Aorta (tissue), 5 donors: ENCODE results near the gene KLF12. TPM values are rescaled to one million over a fixed set of nuclear protein-coding genes. Genes with fewer than 3 reads are reported as not detected.

Experiments
- ATAC-seq: fragments of 200-7000 bp; cut with Tn5 transposase; one replicate; pipeline ENCODE4 v1.9.1; 2022; ENCODE audit warnings: moderate library complexity; ENCODE audit not compliant: low FRiP score
- DNase-seq, 2 donors: peaks; one replicate each; pipeline ENCODE4 v3.0.0-alpha.2; 2020
- H3K27ac ChIP-seq, 2 donors: one replicate each; pipeline ENCODE4 v1.5.1; 2013; ENCODE audit warnings: low read length in 2 of 2, mild to moderate bottlenecking in 2 of 2, moderate library complexity in 2 of 2, control low read depth in 1 of 2, inconsistent platforms in 1 of 2, low read depth in 1 of 2
- H3K27me3 ChIP-seq, 2 donors: one replicate each; pipeline ENCODE4 v1.6.1; 2013; ENCODE audit warnings: control low read depth in 1 of 2, low read length in 1 of 2, mild to moderate bottlenecking in 1 of 2, moderate library complexity in 1 of 2; ENCODE audit not compliant: insufficient read depth in 2 of 2, control insufficient read depth in 1 of 2
- H3K36me3 ChIP-seq, 2 donors: one replicate each; pipeline ENCODE4 v1.6.1; 2013; ENCODE audit warnings: control low read depth in 1 of 2, low read length in 1 of 2, mild to moderate bottlenecking in 1 of 2; ENCODE audit not compliant: insufficient read depth in 2 of 2, control insufficient read depth in 1 of 2
- H3K4me1 ChIP-seq, 2 donors: one replicate each; pipeline ENCODE4 v1.6.1; 2013; ENCODE audit warnings: low read length in 2 of 2, control low read depth in 1 of 2, mild to moderate bottlenecking in 1 of 2, moderate library complexity in 1 of 2; ENCODE audit not compliant: insufficient read depth in 2 of 2, control insufficient read depth in 1 of 2
- H3K4me3 ChIP-seq, 2 donors: one replicate each; pipeline ENCODE4 v1.5.1; 2013; ENCODE audit warnings: low read length in 2 of 2, control low read depth in 1 of 2, mild to moderate bottlenecking in 1 of 2
- H3K9me3 ChIP-seq: one replicate; pipeline ENCODE4 v1.6.1; 2013; ENCODE audit warnings: mild to moderate bottlenecking, low read length; ENCODE audit not compliant: control insufficient read depth
- WGBS, 2 donors: extraction: QIAGEN DNeasy Blood & Tissue Kit; methylation state at CpG; one replicate each; pipeline ENCODE4 v1.1.7; 2013; 5-methylcytosine and 5-hydroxymethylcytosine counted together
- intact Hi-C, 2 donors: fragments of 100-400 bp; cut with DNase I; formaldehyde crosslinking; loops; one replicate each; pipeline versions ENCODE4 v1.14.2 to v1.15.0; 2022
- polyA plus RNA-seq, 2 donors: library from polyadenylated mRNA; stranded (reverse); fragments of 200-250 nt; gene quantifications; one replicate each; pipeline ENCODE4 v1.2.3, GENCODE V29; 2013
- total RNA-seq, 2 donors: library from RNA; stranded (reverse); fragmentation: NEBNext Ultra II Directional; extraction: Animal tissue kit (Norgen Biotek cat#: 25700); gene quantifications; one replicate each; pipeline ENCODE4 v1.2.1, GENCODE V29; 2021
- donor health status: healthy with polysubstance abuse.
- donor health status: Bipolar disorder and iron deficiency.
- donor health status: DM: no; HTN: no; CAD: no.
- donor health status: DM: no; HTN: no; CAD: no.
- donor health status: DM: yes; HTN: yes; CAD: no.

The KLF12 gene
- total and polyA plus RNA-seq, 4 donors: 2.5 to 30.9 (median 16.9) TPM

DNA sequence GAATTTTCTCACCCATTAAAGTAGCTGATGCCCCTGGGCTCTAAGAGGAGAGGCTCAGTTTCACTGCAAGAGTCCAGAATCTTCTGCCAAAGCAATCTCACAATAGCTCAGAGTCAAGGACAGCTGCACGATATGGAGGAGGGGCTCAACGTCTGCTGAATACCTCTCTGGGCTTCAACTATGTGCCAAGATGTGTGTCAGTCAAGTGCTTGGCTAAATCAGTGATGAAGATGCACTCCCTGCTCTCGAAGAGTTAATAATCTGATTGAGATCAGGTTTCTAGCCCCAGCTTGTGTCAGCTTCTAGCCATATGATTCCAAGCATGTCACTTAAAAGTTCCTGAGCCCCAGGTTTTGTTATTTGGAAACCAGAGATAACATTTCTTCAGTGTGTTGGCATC is 46.8 kb downstream of the KLF12 start:
- no peaks in the 10 kb centered on the region for H3K36me3 ChIP-seq
- DNase-seq: no peak
- 34 to 36% methylated on average over 3 of the region's 3 CpGs for WGBS, 2 donors
- H3K27ac ChIP-seq: no peak overlapping the region
- H3K4me1 ChIP-seq: peaks cover 2 to 3% of the 10 kb centered on the region in 2 donors
- intact Hi-C loops: no loop called here
- ATAC-seq: no peak
- no peaks in the 10 kb centered on the region for H3K27me3 ChIP-seq
- H3K9me3 ChIP-seq: no peaks in the 10 kb centered on the region
- no peak overlapping the region for H3K4me3 ChIP-seq
